ENCODE data around the gene ZNF662.

GRCh38 chr3:42867138-42867537 is 38.8 kb upstream of the ZNF662 start:
- TF ChIP-seq, protein P1, sequence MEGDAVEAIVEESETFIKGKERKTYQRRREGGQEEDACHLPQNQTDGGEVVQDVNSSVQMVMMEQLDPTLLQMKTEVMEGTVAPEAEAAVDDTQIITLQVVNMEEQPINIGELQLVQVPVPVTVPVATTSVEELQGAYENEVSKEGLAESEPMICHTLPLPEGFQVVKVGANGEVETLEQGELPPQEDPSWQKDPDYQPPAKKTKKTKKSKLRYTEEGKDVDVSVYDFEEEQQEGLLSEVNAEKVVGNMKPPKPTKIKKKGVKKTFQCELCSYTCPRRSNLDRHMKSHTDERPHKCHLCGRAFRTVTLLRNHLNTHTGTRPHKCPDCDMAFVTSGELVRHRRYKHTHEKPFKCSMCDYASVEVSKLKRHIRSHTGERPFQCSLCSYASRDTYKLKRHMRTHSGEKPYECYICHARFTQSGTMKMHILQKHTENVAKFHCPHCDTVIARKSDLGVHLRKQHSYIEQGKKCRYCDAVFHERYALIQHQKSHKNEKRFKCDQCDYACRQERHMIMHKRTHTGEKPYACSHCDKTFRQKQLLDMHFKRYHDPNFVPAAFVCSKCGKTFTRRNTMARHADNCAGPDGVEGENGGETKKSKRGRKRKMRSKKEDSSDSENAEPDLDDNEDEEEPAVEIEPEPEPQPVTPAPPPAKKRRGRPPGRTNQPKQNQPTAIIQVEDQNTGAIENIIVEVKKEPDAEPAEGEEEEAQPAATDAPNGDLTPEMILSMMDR (IDR thresholded peaks at IDR 0.05; ENCODE audit: low read length) = no peak
- TF ChIP-seq EZH2 (optimal IDR thresholded peaks at IDR 0.05; ENCODE audit: low read depth, low read length) (no peak), EZH2phosphoT487 (IDR thresholded peaks at IDR 0.05; ENCODE audit: low read length) (no peak)
